GM12872 (cell line): Measurements from ENCODE around the gene ANXA2R.

ENCODE experiments used
- CTCF ChIP-seq: IDR thresholded peaks from 3 replicates; pipeline ENCODE4 v1.5.1; 2011; ENCODE audit warnings: low read depth, mild to moderate bottlenecking, low read length, moderate library complexity; ENCODE audit not compliant: insufficient read depth

Gene ANXA2R

GRCh38 chr5:43036856-43037635 is 3.1 kb downstream of the ANXA2R start:
- TF ChIP-seq CTCF, result no peak

GRCh38 chr5:43036409-43036808 is 3.7 kb downstream of the ANXA2R start:
- TF ChIP-seq CTCF, result no peak

- no peak for TF ChIP-seq CTCF
Observed at GRCh38 chr5:43034591-43034968, 5.5 kb downstream of the ANXA2R start.

- TF ChIP-seq CTCF, result no peak
Observed at GRCh38 chr5:43033841-43034590, 6.1 kb downstream of the ANXA2R start.

GRCh38 chr5:43027054-43027785 is 12.9 kb downstream of the ANXA2R start:
- TF ChIP-seq CTCF, result no peak

GRCh38 chr5:43024217-43024616 is 15.9 kb downstream of the ANXA2R start:
- TF ChIP-seq CTCF, result no peak

- TF ChIP-seq CTCF, result no peak
Observed at GRCh38 chr5:43021151-43021550, 19.0 kb downstream of the ANXA2R start.
